Neural progenitor cell (in vitro differentiated cells): ENCODE measurements around the gene NRF1. TPM values are rescaled to one million over a fixed set of nuclear protein-coding genes. Genes with fewer than 3 reads are reported as not detected.
"Not testable (repeated sequence)": the region's sequence is repeated elsewhere in the genome, so short reads cannot be mapped to it uniquely, and the experiment has no call there.

Source experiments
- DNase-seq: peaks from one replicate; pipeline ENCODE4 v3.0.0-alpha.2; 2016; ENCODE audit warnings: low spot score
- H2AFZ ChIP-seq: fragments of 200-600 bp; sonication (generic); replicated peaks from 2 replicates; pipeline ENCODE4 v1.6.1; 2016; ENCODE audit warnings: antibody characterized with exemption
- H3F3A ChIP-seq: fragments of 200-600 bp; sonication (generic); 2 replicates; pipeline ENCODE4 v1.6.1; 2016; ENCODE audit warnings: antibody characterized with exemption, low read depth
- H3K27ac ChIP-seq: fragments of 200-600 bp; sonication (generic); 2 replicates; pipeline ENCODE4 v1.5.1; 2016; ENCODE audit warnings: mild to moderate bottlenecking
- H3K27me3 ChIP-seq: fragments of 200-600 bp; sonication (generic); 2 replicates; pipeline ENCODE4 v1.6.1; 2016; ENCODE audit warnings: mild to moderate bottlenecking, moderate library complexity
- H3K36me3 ChIP-seq: fragments of 200-600 bp; sonication (generic); 2 replicates; pipeline ENCODE4 v1.5.1; 2016
- H3K4me1 ChIP-seq: fragments of 200-600 bp; sonication (generic); 2 replicates; pipeline ENCODE4 v1.6.1; 2016; ENCODE audit warnings: mixed run types
- H3K4me2 ChIP-seq: fragments of 200-600 bp; sonication (generic); 2 replicates; pipeline ENCODE4 v1.6.1; 2016
- H3K4me3 ChIP-seq: fragments of 200-600 bp; sonication (generic); 2 replicates; pipeline ENCODE4 v1.5.1; 2016
- H3K79me2 ChIP-seq: fragments of 200-600 bp; sonication (generic); 2 replicates; pipeline ENCODE4 v1.6.1; 2016; ENCODE audit warnings: low read depth
- H3K9ac ChIP-seq: fragments of 200-600 bp; sonication (generic); 2 replicates; pipeline ENCODE4 v1.6.1; 2016
- H3K9me3 ChIP-seq: fragments of 200-600 bp; sonication (generic); 2 replicates; pipeline ENCODE4 v1.5.1; 2016; ENCODE audit warnings: low read depth
- H4K20me1 ChIP-seq: fragments of 200-600 bp; sonication (generic); 2 replicates; pipeline ENCODE4 v1.6.1; 2016; ENCODE audit warnings: low read depth
- H3K27ac Mint-ChIP-seq: 3 replicates; pipeline ENCODE4 v1.8.0; 2021; ENCODE audit warnings: mixed read lengths
- H3K27me3 Mint-ChIP-seq: 2 replicates; pipeline ENCODE4 v1.8.0; 2022; ENCODE audit warnings: low read depth, mild to moderate bottlenecking, inconsistent platforms, moderate library complexity, mixed read lengths; ENCODE audit not compliant: insufficient read depth
- H3K36me3 Mint-ChIP-seq: 3 replicates; pipeline ENCODE4 v1.8.0; 2021; ENCODE audit warnings: mixed read lengths
- H3K4me1 Mint-ChIP-seq: 3 replicates; pipeline ENCODE4 v1.8.0; 2021; ENCODE audit warnings: mixed read lengths
- H3K4me3 Mint-ChIP-seq: 3 replicates; pipeline ENCODE4 v1.8.0; 2021; ENCODE audit warnings: mild to moderate bottlenecking, moderate library complexity, mixed read lengths
- H3K9me3 Mint-ChIP-seq: 3 replicates; pipeline ENCODE4 v1.8.0; 2020; ENCODE audit warnings: mixed read lengths
- EZH2 ChIP-seq: fragments of 200-600 bp; sonication (generic); IDR thresholded peaks from 2 replicates; pipeline ENCODE4 v1.6.1; 2017; ENCODE audit warnings: antibody characterized with exemption, mild to moderate bottlenecking, moderate library complexity
- EZH2phosphoT487 ChIP-seq: fragments of 200-600 bp; sonication (generic); IDR thresholded peaks from 2 replicates; pipeline ENCODE4 v1.6.1; 2017; ENCODE audit warnings: antibody characterized with exemption
- total RNA-seq: library from RNA; depleted of rRNA; stranded (reverse); fragments of >200 nt; gene quantifications from 2 replicates; pipeline ENCODE4 v1.2.3, GENCODE V29; 2015; ENCODE audit warnings: low replicate concordance
- TF ChIP-seq, protein P1 (sequence below): fragments of 200-600 bp; sonication (generic); IDR thresholded peaks from 2 replicates; pipeline ENCODE4 v1.5.1; 2017; ENCODE audit warnings: antibody characterized with exemption, mild to moderate bottlenecking

The NRF1 gene
- total RNA-seq, 1 donor from 2014 or later = 22.9 TPM

DNA sequence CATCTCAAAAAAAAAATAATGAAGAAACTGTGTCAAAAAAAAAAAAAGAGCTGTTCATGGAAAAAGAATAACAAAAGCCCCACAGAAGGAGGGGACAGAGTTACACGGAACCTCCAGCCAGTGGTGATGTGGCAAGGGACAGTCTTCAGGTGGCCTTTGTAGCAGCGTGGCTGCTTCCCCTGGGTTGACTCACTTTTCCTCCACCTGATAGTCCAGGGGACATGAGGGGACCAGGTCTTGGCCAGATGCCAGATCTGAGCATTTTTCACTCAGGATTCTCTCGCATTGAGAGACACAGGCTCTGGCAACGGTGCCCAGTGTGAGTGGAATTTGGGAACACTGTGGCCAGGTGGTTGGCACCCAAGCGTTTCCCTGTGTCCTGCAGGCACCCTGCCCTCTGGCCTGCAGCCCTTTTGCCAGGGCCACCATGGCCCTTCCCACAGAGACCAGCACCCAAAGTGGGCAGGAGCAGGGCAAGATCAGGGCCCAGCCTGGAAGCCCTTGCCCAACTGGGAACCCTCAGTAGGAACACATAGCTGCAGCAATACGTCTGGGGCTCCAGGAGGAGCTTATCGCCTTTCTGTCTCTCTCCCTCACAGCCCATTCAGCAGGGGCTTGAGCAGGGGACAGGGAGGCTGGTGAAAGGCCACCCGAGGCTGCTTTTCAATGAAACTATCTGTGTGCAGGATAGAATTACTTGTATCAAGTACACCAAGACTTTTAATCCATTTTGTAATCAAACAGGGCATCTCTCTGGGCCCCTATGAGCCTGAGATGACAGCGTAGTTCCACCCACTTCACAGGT, 182.2 kb downstream of the NRF1 start:
- H3K36me3 ChIP-seq = no peaks in the 10 kb centered on the region
- no peak overlapping the region for H3K27ac Mint-ChIP-seq
- no peaks in the 10 kb centered on the region for H3K9me3 ChIP-seq
- H3K27me3 ChIP-seq = peaks cover 26% of the 10 kb centered on the region
- H3F3A ChIP-seq = no peaks in the 10 kb centered on the region
- no peak overlapping the region for H3K9ac ChIP-seq
- no peak overlapping the region for H2AFZ ChIP-seq
- H3K27ac ChIP-seq = no peak overlapping the region
- H3K4me2 ChIP-seq = no peak overlapping the region
- H3K36me3 Mint-ChIP-seq = no peaks in the 10 kb centered on the region
- no peaks in the 10 kb centered on the region for H4K20me1 ChIP-seq
- peak; percentile 36 for DNase-seq
- peaks cover 9% of the 10 kb centered on the region for H3K4me1 ChIP-seq
- H3K4me3 Mint-ChIP-seq = no peak overlapping the region
- H3K9me3 Mint-ChIP-seq = no peaks in the 10 kb centered on the region
- no peaks in the 10 kb centered on the region for H3K79me2 ChIP-seq
- H3K27me3 Mint-ChIP-seq = peaks cover 22% of the 10 kb centered on the region
- H3K4me3 ChIP-seq = no peak overlapping the region
- peaks cover 20% of the 10 kb centered on the region for H3K4me1 Mint-ChIP-seq
- TF ChIP-seq, protein P1, sequence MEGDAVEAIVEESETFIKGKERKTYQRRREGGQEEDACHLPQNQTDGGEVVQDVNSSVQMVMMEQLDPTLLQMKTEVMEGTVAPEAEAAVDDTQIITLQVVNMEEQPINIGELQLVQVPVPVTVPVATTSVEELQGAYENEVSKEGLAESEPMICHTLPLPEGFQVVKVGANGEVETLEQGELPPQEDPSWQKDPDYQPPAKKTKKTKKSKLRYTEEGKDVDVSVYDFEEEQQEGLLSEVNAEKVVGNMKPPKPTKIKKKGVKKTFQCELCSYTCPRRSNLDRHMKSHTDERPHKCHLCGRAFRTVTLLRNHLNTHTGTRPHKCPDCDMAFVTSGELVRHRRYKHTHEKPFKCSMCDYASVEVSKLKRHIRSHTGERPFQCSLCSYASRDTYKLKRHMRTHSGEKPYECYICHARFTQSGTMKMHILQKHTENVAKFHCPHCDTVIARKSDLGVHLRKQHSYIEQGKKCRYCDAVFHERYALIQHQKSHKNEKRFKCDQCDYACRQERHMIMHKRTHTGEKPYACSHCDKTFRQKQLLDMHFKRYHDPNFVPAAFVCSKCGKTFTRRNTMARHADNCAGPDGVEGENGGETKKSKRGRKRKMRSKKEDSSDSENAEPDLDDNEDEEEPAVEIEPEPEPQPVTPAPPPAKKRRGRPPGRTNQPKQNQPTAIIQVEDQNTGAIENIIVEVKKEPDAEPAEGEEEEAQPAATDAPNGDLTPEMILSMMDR = no peak
- TF ChIP-seq EZH2 (no peak), EZH2phosphoT487 (no peak)

DNA sequence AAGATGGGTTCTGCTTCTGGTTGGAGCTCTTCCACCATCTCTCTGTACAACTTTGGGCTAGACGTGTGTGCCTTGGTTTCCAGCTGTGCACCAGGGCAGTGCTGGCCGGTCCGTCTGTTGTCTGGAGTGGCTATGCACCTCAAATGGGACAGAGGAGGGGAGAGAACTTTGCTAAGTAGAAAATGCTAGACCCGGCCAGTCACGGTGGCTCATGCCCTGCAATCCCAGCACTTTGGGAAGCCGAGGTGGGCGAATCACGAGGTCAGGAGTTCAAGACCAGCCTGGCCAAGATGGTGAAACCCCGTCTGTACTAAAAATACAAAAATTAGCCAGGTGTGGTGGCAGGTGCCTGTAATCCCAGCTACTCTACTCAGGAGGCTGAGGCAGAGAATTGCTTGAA, 182.9 kb downstream of the NRF1 start:
- H3K27me3 ChIP-seq = peaks cover 18% of the 10 kb centered on the region
- not testable (repeated sequence) for H3K27ac Mint-ChIP-seq, H3K9me3 Mint-ChIP-seq, H3K4me3 Mint-ChIP-seq, H3K4me1 ChIP-seq, H3K36me3 ChIP-seq, H3F3A ChIP-seq, H3K36me3 Mint-ChIP-seq, H3K9ac ChIP-seq, H3K4me2 ChIP-seq, H4K20me1 ChIP-seq, DNase-seq, H2AFZ ChIP-seq, H3K79me2 ChIP-seq, H3K9me3 ChIP-seq, H3K27ac ChIP-seq, H3K4me3 ChIP-seq
- Mint-ChIP-seq H3K27me3 (peaks cover 19% of the 10 kb centered on the region), H3K4me1 (peaks cover 18% of the 10 kb centered on the region)

DNA sequence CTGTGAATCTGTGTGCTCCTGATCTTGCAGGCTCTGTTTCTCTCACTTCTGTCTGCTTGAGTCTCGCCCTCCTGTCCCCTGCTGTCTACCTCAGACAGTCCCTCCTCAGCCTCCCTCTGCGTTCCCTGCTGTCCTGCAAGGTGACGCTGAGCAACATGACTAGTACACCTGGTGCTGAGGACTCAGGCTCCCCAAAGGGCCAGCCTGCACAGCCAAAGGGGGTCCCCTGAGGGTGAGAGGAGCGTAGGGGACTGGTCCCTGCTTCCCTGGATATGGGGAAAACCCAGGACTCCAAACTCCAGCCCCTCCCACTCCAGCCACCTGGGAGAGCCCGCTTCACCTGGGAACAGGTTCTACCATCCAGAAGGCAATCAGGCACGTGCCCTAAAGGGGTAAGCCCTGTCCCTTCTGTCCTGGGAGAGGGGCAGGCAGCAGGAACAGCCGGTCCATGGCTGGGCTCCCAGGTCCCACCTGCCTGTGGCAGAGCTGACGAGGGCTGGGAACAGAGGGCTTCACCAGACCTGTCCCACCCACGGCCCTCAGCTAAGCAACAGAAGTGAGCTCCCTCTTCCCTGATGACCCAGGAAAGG, 184.8 kb downstream of the NRF1 start:
- no peak for DNase-seq
- Histone ChIP-seq H3K36me3 (no peaks in the 10 kb centered on the region), H3F3A (no peaks in the 10 kb centered on the region), H3K9me3 (no peaks in the 10 kb centered on the region), H3K27me3 (no peaks in the 10 kb centered on the region), H3K27ac (no peak overlapping the region), H3K9ac (no peak overlapping the region), H3K79me2 (no peaks in the 10 kb centered on the region), H3K4me2 (no peak overlapping the region), H3K4me1 (peaks cover 9% of the 10 kb centered on the region), H3K4me3 (no peak overlapping the region), H2AFZ (no peak overlapping the region), H4K20me1 (no peaks in the 10 kb centered on the region)
- Mint-ChIP-seq H3K27ac (no peak overlapping the region), H3K36me3 (no peaks in the 10 kb centered on the region), H3K9me3 (no peaks in the 10 kb centered on the region), H3K4me1 (peaks cover 17% of the 10 kb centered on the region), H3K4me3 (no peak overlapping the region), H3K27me3 (peaks cover 13% of the 10 kb centered on the region)
- TF ChIP-seq EZH2phosphoT487 (no peak), EZH2 (no peak)
- TF ChIP-seq, protein P1 = no peak

DNA sequence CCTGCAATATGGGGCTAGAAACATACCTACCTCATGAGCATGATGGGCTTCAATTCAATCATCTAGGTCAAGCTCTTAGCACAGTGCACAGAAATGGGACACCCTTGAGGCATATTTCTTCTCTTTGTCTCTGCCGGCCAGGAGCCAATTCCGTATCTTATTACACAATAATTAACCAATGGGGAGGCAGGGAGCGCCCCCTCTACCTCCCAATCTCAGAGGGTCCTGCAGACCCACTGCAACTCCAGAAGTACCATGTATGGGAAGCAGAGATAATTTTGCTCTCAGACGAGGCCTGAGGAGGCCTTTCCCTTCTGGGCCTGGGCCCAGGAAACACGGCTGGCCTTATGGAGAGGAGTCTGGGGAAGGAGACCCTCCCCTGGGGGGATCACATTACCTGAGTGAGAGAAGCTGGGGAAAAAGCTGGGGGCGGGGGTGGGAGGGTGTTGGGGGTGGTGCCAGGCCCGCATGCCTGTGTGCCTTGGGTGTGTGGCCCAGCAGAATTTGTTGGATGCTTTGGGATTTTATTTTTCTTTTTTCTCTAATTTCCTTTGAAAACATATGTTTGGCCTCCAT, 185.8 kb downstream of the NRF1 start:
- H3K36me3 Mint-ChIP-seq = no peaks in the 10 kb centered on the region
- no peak for DNase-seq
- TF ChIP-seq, protein P1 = no peak
- TF ChIP-seq EZH2 (no peak), EZH2phosphoT487 (no peak)

More for the DNA sequence above, 185.8 kb downstream of the NRF1 start:
- no peaks in the 10 kb centered on the region for H3K79me2 ChIP-seq
- H3K9me3 ChIP-seq = no peaks in the 10 kb centered on the region
- H3K27ac ChIP-seq = no peak overlapping the region
- H3F3A ChIP-seq = no peaks in the 10 kb centered on the region
- no peak overlapping the region for H3K9ac ChIP-seq
- peaks cover 7% of the 10 kb centered on the region for H3K27me3 Mint-ChIP-seq
- H3K4me3 ChIP-seq = no peak overlapping the region
- H4K20me1 ChIP-seq = no peaks in the 10 kb centered on the region
- peak overlapping the region; percentile 45 for H2AFZ ChIP-seq
- no peaks in the 10 kb centered on the region for H3K9me3 Mint-ChIP-seq
- H3K4me1 ChIP-seq = peaks cover 9% of the 10 kb centered on the region
- H3K27ac Mint-ChIP-seq = no peak overlapping the region
- H3K4me1 Mint-ChIP-seq = peaks cover 20% of the 10 kb centered on the region
- H3K4me2 ChIP-seq = peak overlapping the region; percentile 18
- no peaks in the 10 kb centered on the region for H3K36me3 ChIP-seq
- no peaks in the 10 kb centered on the region for H3K27me3 ChIP-seq
- H3K4me3 Mint-ChIP-seq = no peak overlapping the region
